ENCODE results near the gene FAM234A. TPM values are rescaled to one million over a fixed set of nuclear protein-coding genes. Genes with fewer than 3 reads are reported as not detected.

FAM234A gene
- total RNA-seq, 1 experiment from 2014 or later: 28.3 TPM

- H3K36me3 ChIP-seq: peaks cover 23% of the 10 kb centered on the region
- H3K4me1 ChIP-seq: no peaks in the 10 kb centered on the region
- no peak overlapping the region for H3K27ac ChIP-seq
These were observed 53.6 kb downstream of the FAM234A start for GRCh38 chr16:287981-288920.

GRCh38 chr16:289395-289997 lies 54.9 kb downstream of the FAM234A start:
- peaks cover 4% of the 10 kb centered on the region; the same call in 1 of the 2 replicates for H3K9me3 ChIP-seq (replicated peaks)
- peaks cover 23% of the 10 kb centered on the region for H3K36me3 ChIP-seq
- no peak overlapping the region for H3K4me3 ChIP-seq
- no peaks in the 10 kb centered on the region for H3K4me1 ChIP-seq
- DNase-seq: no peak
- no peaks in the 10 kb centered on the region for H3K27me3 ChIP-seq
- H3K27ac ChIP-seq: no peak overlapping the region

More at GRCh38 chr16:287981-288920, 53.6 kb downstream of the FAM234A start:
- Histone ChIP-seq H3K4me3 (no peak overlapping the region), H3K27me3 (no peaks in the 10 kb centered on the region), H3K9me3 (replicated peaks) (peaks cover 4% of the 10 kb centered on the region; the same call in 1 of the 2 replicates)
- no peak for DNase-seq

- Histone ChIP-seq H3K4me3 (no peak overlapping the region), H3K27ac (no peak overlapping the region), H3K36me3 (peaks cover 23% of the 10 kb centered on the region), H3K9me3 (replicated peaks) (peaks cover 4% of the 10 kb centered on the region; the same call in 1 of the 2 replicates), H3K4me1 (no peaks in the 10 kb centered on the region), H3K27me3 (no peaks in the 10 kb centered on the region)
- no peak for DNase-seq
These were observed 55.5 kb downstream of the FAM234A start for GRCh38 chr16:290015-290680.

- peaks cover 23% of the 10 kb centered on the region for H3K36me3 ChIP-seq
- DNase-seq: no peak
- H3K27ac ChIP-seq: no peak overlapping the region
- H3K27me3 ChIP-seq: no peaks in the 10 kb centered on the region
- H3K4me3 ChIP-seq: no peak overlapping the region
- H3K9me3 ChIP-seq (replicated peaks): peaks cover 4% of the 10 kb centered on the region; the same call in 1 of the 2 replicates
- no peaks in the 10 kb centered on the region for H3K4me1 ChIP-seq
These were observed 56.2 kb downstream of the FAM234A start for GRCh38 chr16:290681-291405.

GRCh38 chr16:291539-291938 lies 56.9 kb downstream of the FAM234A start:
- Histone ChIP-seq H3K9me3 (replicated peaks) (peaks cover 1% of the 10 kb centered on the region; the same call in 1 of the 2 replicates), H3K4me3 (no peak overlapping the region), H3K4me1 (no peaks in the 10 kb centered on the region), H3K36me3 (peaks cover 23% of the 10 kb centered on the region), H3K27ac (no peak overlapping the region), H3K27me3 (no peaks in the 10 kb centered on the region)
- DNase-seq: no peak

DNA sequence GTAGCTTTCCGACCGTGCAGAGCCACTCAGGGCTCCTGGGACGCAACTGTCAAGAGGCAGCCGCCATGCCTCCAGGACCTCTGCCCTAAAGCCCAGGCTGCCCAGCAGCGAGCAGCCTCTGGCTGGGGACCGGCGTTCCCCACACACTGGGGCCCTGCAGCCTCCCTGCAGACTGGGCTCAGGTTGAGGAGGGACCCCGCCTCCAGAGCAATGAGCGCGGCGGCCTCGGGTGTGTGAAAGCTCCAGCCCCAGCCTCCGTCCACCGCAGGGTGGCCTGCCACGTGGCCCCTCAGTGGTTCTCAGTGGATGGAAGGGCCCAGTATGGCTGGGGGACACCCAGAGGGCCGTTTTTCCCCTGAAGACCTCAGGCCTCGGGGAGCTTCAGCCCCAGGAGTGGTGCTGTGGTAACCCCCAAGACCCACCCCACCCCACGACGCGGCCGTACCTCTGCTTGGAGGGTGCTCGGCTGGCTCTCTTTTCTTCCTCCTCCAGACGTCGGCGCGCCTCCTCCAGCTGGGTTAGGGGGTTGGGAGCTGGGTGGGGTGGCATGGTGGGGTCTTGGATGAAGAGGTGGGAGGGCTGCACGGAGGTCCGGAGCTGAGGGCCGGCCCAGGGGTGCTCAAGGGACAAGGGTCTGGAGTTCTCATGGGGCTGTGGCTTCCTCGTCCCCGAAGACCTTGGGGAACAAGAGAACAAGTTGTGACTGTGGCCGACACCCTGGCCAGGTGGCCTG lies 58.6 kb downstream of the FAM234A start:
- Histone ChIP-seq H3K9me3 (replicated peaks) (no peaks in the 10 kb centered on the region), H3K4me1 (no peaks in the 10 kb centered on the region), H3K27me3 (no peaks in the 10 kb centered on the region), H3K36me3 (peaks cover 11% of the 10 kb centered on the region; the same call in 1 of the 2 replicates), H3K27ac (no peak overlapping the region), H3K4me3 (no peak overlapping the region)
- no peak for DNase-seq

GRCh38 chr16:296276-296675 lies 61.7 kb downstream of the FAM234A start:
- Histone ChIP-seq H3K4me3 (no peak overlapping the region), H3K36me3 (peaks cover 4% of the 10 kb centered on the region; the same call in 1 of the 2 replicates), H3K27me3 (no peaks in the 10 kb centered on the region), H3K27ac (no peak overlapping the region), H3K9me3 (replicated peaks) (no peaks in the 10 kb centered on the region), H3K4me1 (no peaks in the 10 kb centered on the region)
- no peak for DNase-seq

- no peak for DNase-seq
- H3K4me3 ChIP-seq: no peak overlapping the region
- no peaks in the 10 kb centered on the region for H3K4me1 ChIP-seq
- H3K27ac ChIP-seq: no peak overlapping the region
- H3K9me3 ChIP-seq (replicated peaks): no peaks in the 10 kb centered on the region
- no peaks in the 10 kb centered on the region for H3K27me3 ChIP-seq
- H3K36me3 ChIP-seq: peaks cover 4% of the 10 kb centered on the region; the same call in 1 of the 2 replicates
These were observed 62.3 kb downstream of the FAM234A start for GRCh38 chr16:296806-297510.

DNA sequence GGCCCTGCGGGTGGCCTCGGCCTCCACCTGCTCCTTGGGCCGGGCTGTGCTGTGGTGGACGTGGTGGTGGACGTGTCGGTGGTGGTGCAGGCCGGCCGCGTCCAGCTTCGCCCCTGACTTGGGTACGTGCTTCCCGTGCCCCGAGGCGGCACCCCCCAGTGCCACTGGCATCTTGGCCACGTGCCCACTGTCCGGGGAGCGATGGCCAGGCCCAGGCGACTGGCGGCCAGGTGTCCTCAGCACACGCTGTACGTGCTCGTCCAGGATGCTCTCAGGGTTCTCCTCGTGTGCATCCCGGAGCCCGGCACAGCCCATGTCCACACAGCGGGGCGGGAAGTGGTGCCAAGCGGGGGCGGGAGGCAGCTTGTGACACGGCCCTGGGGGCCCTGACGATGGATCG lies 63.2 kb downstream of the FAM234A start:
- peaks cover 4% of the 10 kb centered on the region; the same call in 1 of the 2 replicates for H3K36me3 ChIP-seq
- no peak overlapping the region for H3K27ac ChIP-seq

GRCh38 chr16:301235-301634 lies 66.6 kb downstream of the FAM234A start:
- H3K36me3 ChIP-seq: peaks cover 6% of the 10 kb centered on the region; the same call in 1 of the 2 replicates

More for the DNA sequence above, 63.2 kb downstream of the FAM234A start:
- no peaks in the 10 kb centered on the region for H3K9me3 ChIP-seq (replicated peaks)
- H3K27me3 ChIP-seq: no peaks in the 10 kb centered on the region
- H3K4me1 ChIP-seq: no peaks in the 10 kb centered on the region
- H3K4me3 ChIP-seq: no peak overlapping the region
- DNase-seq: no peak

GRCh38 chr16:301950-302349 lies 67.3 kb downstream of the FAM234A start:
- DNase-seq: no peak
- H3K27me3 ChIP-seq: no peaks in the 10 kb centered on the region
- H3K27ac ChIP-seq: no peak overlapping the region
- H3K4me1 ChIP-seq: peaks cover 9% of the 10 kb centered on the region
- H3K36me3 ChIP-seq: peaks cover 6% of the 10 kb centered on the region; the same call in 1 of the 2 replicates
- H3K4me3 ChIP-seq: no peak overlapping the region
- H3K9me3 ChIP-seq (replicated peaks): no peaks in the 10 kb centered on the region

More at GRCh38 chr16:301235-301634, 66.6 kb downstream of the FAM234A start:
- Histone ChIP-seq H3K27ac (no peak overlapping the region), H3K27me3 (no peaks in the 10 kb centered on the region), H3K4me3 (no peak overlapping the region), H3K9me3 (replicated peaks) (no peaks in the 10 kb centered on the region), H3K4me1 (peaks cover 4% of the 10 kb centered on the region)
- no peak for DNase-seq

GRCh38 chr16:303760-304505 lies 69.3 kb downstream of the FAM234A start:
- Histone ChIP-seq H3K4me3 (no peak overlapping the region), H3K27me3 (no peaks in the 10 kb centered on the region), H3K9me3 (replicated peaks) (no peaks in the 10 kb centered on the region), H3K4me1 (peaks cover 9% of the 10 kb centered on the region), H3K27ac (no peak overlapping the region), H3K36me3 (peaks cover 5% of the 10 kb centered on the region; the same call in 1 of the 2 replicates)
- DNase-seq: no peak
